Measurements from ENCODE around the gene SDCCAG8. TPM values are rescaled to one million over a fixed set of nuclear protein-coding genes. Genes with fewer than 3 reads are reported as not detected.

Gene SDCCAG8
- total RNA-seq, 1 donor from 2014 or later = 41.2 TPM

- TF ChIP-seq CTCF (IDR thresholded peaks at IDR 0.05) = no peak
- no peak overlapping the region for H3K27ac Mint-ChIP-seq
- peaks cover 26% of the 10 kb centered on the region for H3K36me3 Mint-ChIP-seq (ENCODE audit: low read depth)
- intact Hi-C loops (cut with micrococcal nuclease) = no loop called here
- ATAC-seq (ENCODE audit: low read depth) (no peak), DNase-seq (no peak)
- ChIA-PET POLR2A (no interaction called here), CTCF (interaction anchor here (0.5 kb wide), 1 partner anchor 447 kb away, joined by 3 read pairs; no protein-coding TSS in a partner anchor)
- peaks cover 6% of the 10 kb centered on the region for H3K4me1 Mint-ChIP-seq
- no peaks in the 10 kb centered on the region for H3K9me3 Mint-ChIP-seq
- no peaks in the 10 kb centered on the region for H3K27me3 Mint-ChIP-seq
- H3K4me3 Mint-ChIP-seq = no peak overlapping the region
Observed at GRCh38 chr1:243490748-243491686, 235.2 kb downstream of the SDCCAG8 start.

GRCh38 chr1:243493156-243494129 lies 237.6 kb downstream of the SDCCAG8 start:
- no peak for DNase-seq
- H3K4me1 Mint-ChIP-seq = peaks cover 13% of the 10 kb centered on the region
- no peak for ATAC-seq (ENCODE audit: low read depth)
- ChIA-PET CTCF (no interaction called here), POLR2A (interaction anchor here (0.7 kb wide), 2 partner anchors 12 to 216 kb away, joined by 3 to 7 read pairs; no protein-coding TSS in a partner anchor)
- no peak overlapping the region for H3K27ac Mint-ChIP-seq
- H3K27me3 Mint-ChIP-seq = no peaks in the 10 kb centered on the region
- no peak for TF ChIP-seq CTCF (IDR thresholded peaks at IDR 0.05)
- no peaks in the 10 kb centered on the region for H3K9me3 Mint-ChIP-seq
- intact Hi-C loops (cut with micrococcal nuclease) = no loop called here
- H3K36me3 Mint-ChIP-seq (ENCODE audit: low read depth) = peaks cover 26% of the 10 kb centered on the region
- no peak overlapping the region for H3K4me3 Mint-ChIP-seq

- no peak for ATAC-seq (ENCODE audit: low read depth)
- no peak for TF ChIP-seq CTCF (IDR thresholded peaks at IDR 0.05)
- Mint-ChIP-seq H3K27me3 (no peaks in the 10 kb centered on the region), H3K4me1 (peaks cover 13% of the 10 kb centered on the region), H3K27ac (no peak overlapping the region), H3K4me3 (no peak overlapping the region), H3K36me3 (ENCODE audit: low read depth) (peaks cover 20% of the 10 kb centered on the region), H3K9me3 (no peaks in the 10 kb centered on the region)
- ChIA-PET POLR2A (no interaction called here), CTCF (no interaction called here)
- intact Hi-C loops (cut with micrococcal nuclease) = no loop called here
- no peak for DNase-seq
Observed at GRCh38 chr1:243494741-243495431, 239.0 kb downstream of the SDCCAG8 start.

GRCh38 chr1:243495442-243496186 lies 239.8 kb downstream of the SDCCAG8 start:
- intact Hi-C loops (cut with micrococcal nuclease) = no loop called here
- Mint-ChIP-seq H3K4me1 (peaks cover 13% of the 10 kb centered on the region), H3K9me3 (no peaks in the 10 kb centered on the region), H3K27ac (no peak overlapping the region), H3K27me3 (no peaks in the 10 kb centered on the region), H3K4me3 (no peak overlapping the region), H3K36me3 (ENCODE audit: low read depth) (peaks cover 21% of the 10 kb centered on the region)
- ATAC-seq (ENCODE audit: low read depth) (no peak), DNase-seq (no peak)
- ChIA-PET CTCF (no interaction called here), POLR2A (interaction anchor here (1.6 kb wide), 1 partner anchor 12 kb away, joined by 8 read pairs; no protein-coding TSS in a partner anchor)
- no peak for TF ChIP-seq CTCF (IDR thresholded peaks at IDR 0.05)

Data from activated B cell treated with CpG ODN at 0.5 μM for 24 hours (primary cell).